Measurements from ENCODE around the gene MAG. TPM values are rescaled to one million over a fixed set of nuclear protein-coding genes. Genes with fewer than 3 reads are reported as not detected.

Gene MAG
- total and polyA plus RNA-seq, 2 of the 13 experiments (the other 11 are each of a cell fraction or from before 2014, with no cell fraction given) = 0.20 to 1.3 TPM

GRCh38 chr19:35249146-35249847 is 42.7 kb upstream of the MAG start (continued):
- TF ChIP-seq ZNF24 (IDR thresholded peaks at IDR 0.05) = no peak
- TF ChIP-seq ZSCAN20 (CRISPR knock-in tag; IDR thresholded peaks at IDR 0.05; ENCODE audit: borderline replicate concordance) = 0 out of 2 replicates have a peak, but pooled peaks have one; percentile 5
- peak; percentile 3; the same call in 1 of the 2 replicates for TF ChIP-seq ZNF691 (CRISPR knock-in tag; IDR thresholded peaks at IDR 0.05; ENCODE audit: borderline replicate concordance, low read depth)
- no peak for TF ChIP-seq ZNF747 (CRISPR knock-in tag; IDR thresholded peaks at IDR 0.05; ENCODE audit: borderline replicate concordance)
- TF ChIP-seq ZNF547 (CRISPR knock-in tag; IDR thresholded peaks at IDR 0.05) = no peak
- TF ChIP-seq KMT2B (CRISPR knock-in tag; IDR thresholded peaks at IDR 0.05) = no peak
- no peak for TF ChIP-seq MIER3 (CRISPR knock-in tag; IDR thresholded peaks at IDR 0.05; ENCODE audit: borderline replicate concordance)
- TF ChIP-seq PRPF4 (IDR thresholded peaks at IDR 0.05; ENCODE audit: low read depth, low read length, poor library complexity, severe bottlenecking) = no peak
- TF ChIP-seq MTF1 (CRISPR knock-in tag; IDR thresholded peaks at IDR 0.05) = 0 out of 2 replicates have a peak, but pooled peaks have one; percentile 40
- no peak; the same call in 1 of the 2 replicates for TF ChIP-seq ATF7-NPFF (CRISPR knock-in tag; IDR thresholded peaks at IDR 0.05; ENCODE audit: low read depth)
- TF ChIP-seq NFAT5 (CRISPR knock-in tag; IDR thresholded peaks at IDR 0.05) = no peak
- TF ChIP-seq UBTF (CRISPR knock-in tag; IDR thresholded peaks at IDR 0.05) = no peak; the same call in 1 of the 2 replicates
- 0 out of 2 replicates have a peak, but pooled peaks have one; percentile 9 for TF ChIP-seq ZNF687 (CRISPR knock-in tag; IDR thresholded peaks at IDR 0.05)
- TF ChIP-seq ZNF354B (CRISPR knock-in tag; IDR thresholded peaks at IDR 0.05) = no peak
- TF ChIP-seq ELF4 (CRISPR knock-in tag; IDR thresholded peaks at IDR 0.05; ENCODE audit: borderline replicate concordance) = peak; percentile 34; the same call in 1 of the 2 replicates
